Measurements from ENCODE around the gene DIS3. TPM values are rescaled to one million over a fixed set of nuclear protein-coding genes. Genes with fewer than 3 reads are reported as not detected.
"Not testable (repeated sequence)": the region's sequence is repeated elsewhere in the genome, so short reads cannot be mapped to it uniquely, and the experiment has no call there.

DIS3 gene
- total RNA-seq, 1 donor from 2014 or later = 12.8 TPM

DNA sequence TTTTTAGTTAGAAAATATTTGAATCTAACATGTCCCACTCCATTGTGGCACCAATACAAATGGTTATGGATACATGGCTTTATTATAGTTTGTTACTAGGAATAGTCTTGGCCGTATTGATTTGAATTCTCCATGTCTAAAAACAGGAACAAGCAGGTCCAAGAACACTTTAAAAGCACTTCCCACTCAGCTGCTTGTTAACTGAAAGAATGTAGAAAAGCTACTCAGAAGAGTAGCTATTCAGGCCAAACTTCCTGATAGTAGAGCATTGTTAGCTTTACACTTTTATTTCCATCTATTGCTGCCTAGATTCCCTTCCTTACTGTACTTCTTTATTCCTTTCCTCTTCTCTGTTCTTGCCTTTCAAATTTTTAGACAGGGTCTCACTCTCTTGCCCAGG lies 7.1 kb upstream of the DIS3 start:
- no peaks in the 10 kb centered on the region for H3K27me3 ChIP-seq
- H3K27ac ChIP-seq = no peak overlapping the region
- TF ChIP-seq, protein P1, sequence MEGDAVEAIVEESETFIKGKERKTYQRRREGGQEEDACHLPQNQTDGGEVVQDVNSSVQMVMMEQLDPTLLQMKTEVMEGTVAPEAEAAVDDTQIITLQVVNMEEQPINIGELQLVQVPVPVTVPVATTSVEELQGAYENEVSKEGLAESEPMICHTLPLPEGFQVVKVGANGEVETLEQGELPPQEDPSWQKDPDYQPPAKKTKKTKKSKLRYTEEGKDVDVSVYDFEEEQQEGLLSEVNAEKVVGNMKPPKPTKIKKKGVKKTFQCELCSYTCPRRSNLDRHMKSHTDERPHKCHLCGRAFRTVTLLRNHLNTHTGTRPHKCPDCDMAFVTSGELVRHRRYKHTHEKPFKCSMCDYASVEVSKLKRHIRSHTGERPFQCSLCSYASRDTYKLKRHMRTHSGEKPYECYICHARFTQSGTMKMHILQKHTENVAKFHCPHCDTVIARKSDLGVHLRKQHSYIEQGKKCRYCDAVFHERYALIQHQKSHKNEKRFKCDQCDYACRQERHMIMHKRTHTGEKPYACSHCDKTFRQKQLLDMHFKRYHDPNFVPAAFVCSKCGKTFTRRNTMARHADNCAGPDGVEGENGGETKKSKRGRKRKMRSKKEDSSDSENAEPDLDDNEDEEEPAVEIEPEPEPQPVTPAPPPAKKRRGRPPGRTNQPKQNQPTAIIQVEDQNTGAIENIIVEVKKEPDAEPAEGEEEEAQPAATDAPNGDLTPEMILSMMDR (IDR thresholded peaks at IDR 0.05) = no peak
- peaks cover 12 to 31% of the 10 kb centered on the region in 2 donors for H3K36me3 ChIP-seq
- H3K4me3 ChIP-seq = no peak overlapping the region
- intact Hi-C loops (cut with DNase I) = loop anchor here (10.0 kb wide), 1 partner anchor 1346 kb away; the partner anchor contains the start of gene KLF12
- no peak for DNase-seq (ENCODE audit: low spot score in 2 of 2)
- no peaks in the 10 kb centered on the region for H3K9me3 ChIP-seq
- no peaks in the 10 kb centered on the region for H3K4me1 ChIP-seq

DNA sequence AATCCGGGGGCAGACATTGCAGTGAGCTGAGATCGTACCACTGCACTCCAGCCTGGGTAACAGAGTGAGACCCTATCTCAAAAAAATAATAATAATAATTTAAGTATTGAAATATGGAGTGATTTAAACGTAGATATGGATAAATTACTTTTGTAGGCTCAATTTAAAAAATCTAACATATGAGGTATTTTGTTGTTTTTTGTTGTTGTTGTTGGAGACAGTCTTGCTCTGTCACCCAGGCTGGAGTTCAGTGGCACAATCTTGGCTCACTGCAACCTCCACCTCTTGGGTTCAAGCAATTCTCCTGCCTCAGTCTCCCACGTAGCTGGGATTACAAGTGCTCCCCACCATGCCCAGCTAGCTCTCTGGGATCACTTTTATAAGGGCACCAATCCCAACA lies 3.0 kb upstream of the DIS3 start:
- not testable (repeated sequence) for H3K36me3 ChIP-seq; H3K27me3 ChIP-seq; H3K4me3 ChIP-seq; H3K9me3 ChIP-seq; DNase-seq (ENCODE audit: low spot score in 2 of 2); H3K27ac ChIP-seq
- peaks cover 0 to 10% of the 10 kb centered on the region in 2 donors for H3K4me1 ChIP-seq
- intact Hi-C loops (cut with DNase I) = loop anchor here (10.0 kb wide), 1 partner anchor 1350 kb away; the partner anchor contains the start of gene KLF12

DNA sequence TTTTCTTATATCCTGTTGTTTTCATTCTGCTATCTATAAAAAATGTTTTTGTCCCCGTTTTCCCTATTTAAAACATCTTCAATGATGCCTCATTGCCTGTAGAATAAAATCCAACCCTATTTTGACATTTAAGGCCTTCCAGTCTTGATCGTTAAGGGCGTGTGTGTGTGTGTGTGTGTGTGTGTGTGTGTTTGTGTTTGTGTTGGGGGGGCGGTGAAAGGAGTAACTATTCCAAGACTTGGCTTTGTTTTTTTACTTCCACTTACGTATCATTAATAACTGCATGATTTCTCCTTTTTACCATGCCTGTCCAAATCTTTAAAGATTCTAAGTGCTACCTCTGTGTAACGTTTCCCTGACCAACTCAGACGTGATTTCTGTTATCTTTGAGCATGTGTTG lies 1.0 kb upstream of the DIS3 start:
- peak overlapping the region; percentile 82 to 92 for H3K27ac ChIP-seq
- peaks cover 6 to 20% of the 10 kb centered on the region in 2 donors for H3K36me3 ChIP-seq
- TF ChIP-seq, protein P1 (IDR thresholded peaks at IDR 0.05) = no peak
- peak overlapping the region; percentile 88 to 92 for H3K4me3 ChIP-seq
- no peaks in the 10 kb centered on the region for H3K9me3 ChIP-seq
- peaks cover 0 to 21% of the 10 kb centered on the region in 2 donors for H3K4me1 ChIP-seq
- H3K27me3 ChIP-seq = no peaks in the 10 kb centered on the region
- intact Hi-C loops (cut with DNase I) = loop anchor here (1.0 to 10.0 kb wide), 3 partner anchors 55 to 1352 kb away; partner anchors contain the start of genes BORA, KLF12 and MZT1
- no peak for DNase-seq (ENCODE audit: low spot score in 2 of 2)

DNA sequence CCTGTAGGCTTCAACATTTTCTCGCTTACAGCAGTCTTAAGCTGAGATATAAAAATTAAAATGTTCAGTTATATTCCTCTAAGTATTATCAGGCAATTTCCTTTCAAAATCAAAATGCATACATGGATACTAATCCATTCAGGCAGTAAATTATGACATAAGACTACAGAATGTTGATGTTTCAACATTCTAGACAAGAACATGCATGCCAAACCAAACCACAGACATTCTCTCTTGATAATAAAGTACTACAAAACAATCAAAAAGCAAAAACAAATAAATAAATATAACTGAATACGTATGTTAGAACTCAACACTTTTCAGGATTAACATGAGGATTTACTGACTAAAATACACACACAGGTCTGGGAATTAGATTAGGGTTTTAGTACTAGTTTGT lies 7.7 kb downstream of the DIS3 start:
- no peak overlapping the region for H3K4me3 ChIP-seq
- DNase-seq (ENCODE audit: low spot score in 2 of 2) = no peak
- intact Hi-C loops (cut with DNase I) = no loop called here
- H3K27me3 ChIP-seq = no peaks in the 10 kb centered on the region
- H3K27ac ChIP-seq = no peak overlapping the region
- H3K4me1 ChIP-seq = peaks cover 0 to 4% of the 10 kb centered on the region in 2 donors
- TF ChIP-seq, protein P1 (IDR thresholded peaks at IDR 0.05) = no peak
- peaks cover 78 to 90% of the 10 kb centered on the region in 2 donors for H3K36me3 ChIP-seq
- no peaks in the 10 kb centered on the region for H3K9me3 ChIP-seq

DNA sequence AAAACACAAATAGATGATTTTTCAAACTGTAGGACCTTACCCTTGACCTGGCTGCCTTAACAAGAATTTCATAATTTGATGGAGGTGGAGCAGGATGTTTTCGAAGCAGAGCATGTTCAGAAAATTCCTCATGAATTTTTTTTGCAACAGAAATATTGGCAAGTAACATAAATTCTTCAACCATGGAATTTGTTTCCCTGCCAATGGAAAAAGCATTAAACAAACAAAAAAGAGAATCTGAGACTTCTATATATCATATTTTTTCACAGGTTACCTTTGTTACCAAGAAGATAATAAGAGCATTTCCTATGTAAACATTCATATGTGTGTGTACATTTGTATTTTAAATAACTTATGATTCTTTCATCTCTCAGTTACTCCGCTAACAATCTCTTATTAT lies 18.3 kb downstream of the DIS3 start:
- TF ChIP-seq, protein P1 (IDR thresholded peaks at IDR 0.05) = no peak
- Histone ChIP-seq H3K27ac (peak overlapping the region in 1 of 2 donors; percentile 70), H3K9me3 (no peaks in the 10 kb centered on the region), H3K27me3 (no peaks in the 10 kb centered on the region), H3K4me3 (no peak overlapping the region), H3K4me1 (peaks cover 0 to 10% of the 10 kb centered on the region in 2 donors), H3K36me3 (peaks cover 75 to 98% of the 10 kb centered on the region in 2 donors)
- intact Hi-C loops (cut with DNase I) = no loop called here
- no peak for DNase-seq (ENCODE audit: low spot score in 2 of 2)

DNA sequence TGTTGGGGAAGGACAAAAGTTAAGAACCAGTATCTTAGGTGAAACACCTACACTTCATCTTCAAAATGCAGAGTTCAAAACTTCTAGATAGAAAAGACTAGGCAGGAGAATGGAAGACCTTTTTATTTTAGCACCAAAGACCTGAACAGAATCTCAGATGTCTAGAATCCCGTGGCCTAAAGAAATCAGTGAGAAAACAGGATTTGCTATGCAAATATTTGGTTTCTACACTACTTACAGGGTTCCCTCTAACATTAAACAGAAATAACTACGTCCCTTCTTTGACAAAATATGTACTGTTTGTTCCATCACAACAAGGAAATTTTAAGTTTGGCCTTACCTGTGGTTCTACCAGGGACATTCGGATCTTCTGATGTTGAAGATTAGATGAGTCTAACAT lies 21.5 kb downstream of the DIS3 start:
- H3K9me3 ChIP-seq = no peaks in the 10 kb centered on the region
- no peak for DNase-seq (ENCODE audit: low spot score in 2 of 2)
- no peak overlapping the region for H3K4me3 ChIP-seq
- peaks cover 65 to 95% of the 10 kb centered on the region in 2 donors for H3K36me3 ChIP-seq
- intact Hi-C loops (cut with DNase I) = no loop called here
- H3K4me1 ChIP-seq = peaks cover 0 to 10% of the 10 kb centered on the region in 2 donors
- TF ChIP-seq, protein P1 (IDR thresholded peaks at IDR 0.05) = no peak
- no peak overlapping the region for H3K27ac ChIP-seq
- H3K27me3 ChIP-seq = no peaks in the 10 kb centered on the region

Data from ascending aorta (tissue), 2 donors.